NCI-H2029 treated with DMSO at 0.1 percent for 48 hours (cell line): ENCODE data around the gene MYADM.

ENCODE experiments used
- DNase-seq: peaks from one replicate; lab custom pipeline; 2025; lab: John Stamatoyannopoulos, UW

Gene MYADM

DNA sequence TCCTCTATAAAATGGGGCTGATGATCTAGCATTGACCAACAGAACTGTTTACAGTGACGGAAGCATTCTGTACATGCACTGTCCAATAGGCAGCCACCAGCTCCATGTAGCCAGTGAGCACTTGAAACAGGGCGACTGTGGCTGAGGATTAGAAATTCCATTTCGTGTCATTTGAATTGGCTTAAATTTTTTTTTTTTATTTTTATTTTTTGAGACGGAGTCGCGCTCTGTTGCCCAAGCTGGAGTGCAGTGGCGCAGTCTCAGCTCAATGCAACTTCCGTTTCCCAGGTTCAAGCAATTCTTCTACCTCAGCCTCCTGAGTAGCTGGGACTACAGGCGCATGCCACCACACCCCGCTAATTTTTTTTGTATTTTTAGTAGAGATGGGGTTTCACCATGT, 17.4 kb downstream of the MYADM start:
- no peak for DNase-seq

DNA sequence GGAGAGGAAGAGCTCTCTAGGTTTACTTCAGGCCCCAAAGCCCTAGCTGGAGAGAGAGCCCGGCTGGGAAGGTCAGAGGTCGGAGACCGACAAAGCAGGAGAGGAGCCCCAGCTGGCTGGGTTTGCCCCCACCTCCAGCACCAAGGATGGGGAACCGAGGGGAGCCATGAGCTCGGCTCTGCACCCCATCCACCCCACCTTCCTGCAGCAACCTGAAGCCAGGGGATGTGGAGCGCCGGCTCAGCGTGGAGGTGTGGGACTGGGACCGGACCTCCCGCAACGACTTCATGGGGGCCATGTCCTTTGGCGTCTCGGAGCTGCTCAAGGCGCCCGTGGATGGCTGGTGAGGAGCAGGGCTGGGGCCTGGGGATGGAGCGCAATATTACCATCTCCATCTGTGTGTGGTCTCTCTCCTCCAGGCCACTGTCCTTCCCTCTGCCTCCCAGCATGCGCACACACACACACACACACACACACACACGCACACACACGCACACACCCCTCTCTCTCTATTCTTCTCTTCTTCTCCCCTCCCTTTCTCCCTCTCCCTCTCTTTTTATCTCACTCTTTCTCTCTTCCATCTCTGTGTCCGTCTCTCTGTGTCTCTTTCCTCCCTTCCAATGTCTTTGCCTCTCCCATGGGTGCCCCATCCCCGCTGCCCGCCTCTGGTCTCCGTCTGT, 24.8 kb downstream of the MYADM start:
- no peak for DNase-seq

GRCh38 chr19:53892981-53893325, 25.3 kb downstream of the MYADM start:
- no peak for DNase-seq

DNA sequence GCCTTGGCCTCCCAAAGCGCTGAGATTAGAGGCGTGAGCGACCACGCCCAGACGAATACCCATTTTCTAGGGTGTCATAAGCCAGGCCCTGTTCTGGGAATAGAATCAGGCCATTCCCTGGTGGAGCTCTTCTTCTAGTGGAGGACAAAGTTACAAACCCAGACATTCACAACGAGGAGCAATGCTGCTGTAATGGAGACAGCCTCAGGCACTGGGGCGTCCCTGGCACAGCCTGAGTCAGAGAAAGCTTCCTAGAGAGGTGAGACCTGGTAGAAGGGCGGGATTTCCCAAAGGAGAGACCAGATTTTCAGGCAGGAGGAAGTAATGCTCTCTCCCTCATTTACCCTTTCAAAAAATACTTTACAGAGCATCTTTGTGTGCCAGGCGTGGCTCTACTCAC, 27.0 kb downstream of the MYADM start:
- DNase-seq, result no peak

DNA sequence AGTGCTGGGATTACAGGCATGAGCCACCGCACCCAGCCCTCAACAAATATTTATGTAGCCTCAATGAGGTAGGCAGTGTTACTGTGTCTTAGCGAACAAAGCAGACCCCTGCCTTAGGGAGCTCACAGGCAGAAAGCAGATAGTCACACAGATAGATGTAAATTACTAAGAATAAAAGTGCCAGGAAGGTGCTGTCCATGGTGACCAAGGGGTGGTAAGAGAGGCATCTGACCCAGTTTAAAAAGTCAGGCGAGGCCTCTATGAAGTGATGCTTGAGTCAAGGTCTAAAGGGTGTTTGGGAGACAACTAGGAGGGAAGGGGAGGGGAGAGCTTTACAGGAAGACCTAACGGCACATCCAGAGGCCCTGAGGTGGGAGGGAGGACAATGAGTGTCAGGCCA, 29.0 kb downstream of the MYADM start:
- no peak for DNase-seq

- no peak for DNase-seq
These were observed 29.8 kb downstream of the MYADM start for GRCh38 chr19:53897459-53897858.

DNA sequence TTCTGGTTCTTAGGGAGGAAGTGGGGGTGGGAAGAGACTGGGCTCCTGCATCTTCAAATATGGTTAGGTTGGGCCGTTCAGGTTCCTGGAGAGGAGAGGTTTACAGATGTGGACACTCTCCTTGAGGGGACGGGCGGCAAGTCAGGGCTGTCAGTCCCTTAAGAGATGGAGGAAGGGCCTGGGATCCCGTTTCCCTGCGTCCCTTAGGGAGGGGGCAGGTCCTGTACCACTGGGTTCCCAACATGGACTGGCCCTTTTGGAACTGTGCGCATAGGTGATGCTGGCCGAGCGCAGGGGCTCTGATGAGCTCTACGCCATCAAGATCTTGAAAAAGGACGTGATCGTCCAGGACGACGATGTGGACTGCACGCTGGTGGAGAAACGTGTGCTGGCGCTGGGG, 30.5 kb downstream of the MYADM start:
- DNase-seq, result no peak

DNA sequence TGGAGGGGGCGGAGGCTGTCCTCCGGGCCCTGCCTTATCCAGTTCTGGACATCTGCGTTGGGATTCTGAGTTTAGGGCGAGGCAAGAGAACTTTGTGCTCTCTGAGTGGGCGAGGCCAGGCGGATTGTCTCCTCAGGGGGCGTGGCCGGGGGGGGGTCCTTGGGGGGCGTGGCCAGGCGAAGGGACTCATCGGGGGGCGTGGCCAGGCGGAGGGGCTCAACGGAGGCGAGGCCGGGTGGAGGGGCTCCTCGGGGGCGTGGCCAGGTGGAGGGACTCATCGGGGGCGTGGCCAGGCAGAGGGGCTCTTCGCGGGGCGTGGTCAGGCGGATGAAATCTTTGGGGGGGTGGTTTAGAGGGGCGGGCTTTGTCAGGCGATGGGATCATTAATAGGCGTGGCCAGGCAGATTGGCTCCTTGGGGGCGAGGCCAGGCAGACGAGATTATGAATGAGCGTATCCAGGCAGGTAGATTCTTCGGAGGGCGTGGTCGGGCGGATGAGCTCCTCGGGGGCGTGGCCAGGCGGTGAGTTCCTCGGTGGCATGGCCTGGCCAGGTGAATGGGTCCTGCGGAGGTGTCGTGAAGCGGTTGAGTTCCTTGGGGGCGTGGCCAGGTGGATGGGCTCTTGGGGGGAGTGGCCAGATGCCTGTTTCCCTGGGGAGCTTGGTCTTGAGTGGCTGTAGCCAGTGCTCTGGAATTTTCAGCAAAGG, 31.1 kb downstream of the MYADM start:
- DNase-seq, result no peak

DNA sequence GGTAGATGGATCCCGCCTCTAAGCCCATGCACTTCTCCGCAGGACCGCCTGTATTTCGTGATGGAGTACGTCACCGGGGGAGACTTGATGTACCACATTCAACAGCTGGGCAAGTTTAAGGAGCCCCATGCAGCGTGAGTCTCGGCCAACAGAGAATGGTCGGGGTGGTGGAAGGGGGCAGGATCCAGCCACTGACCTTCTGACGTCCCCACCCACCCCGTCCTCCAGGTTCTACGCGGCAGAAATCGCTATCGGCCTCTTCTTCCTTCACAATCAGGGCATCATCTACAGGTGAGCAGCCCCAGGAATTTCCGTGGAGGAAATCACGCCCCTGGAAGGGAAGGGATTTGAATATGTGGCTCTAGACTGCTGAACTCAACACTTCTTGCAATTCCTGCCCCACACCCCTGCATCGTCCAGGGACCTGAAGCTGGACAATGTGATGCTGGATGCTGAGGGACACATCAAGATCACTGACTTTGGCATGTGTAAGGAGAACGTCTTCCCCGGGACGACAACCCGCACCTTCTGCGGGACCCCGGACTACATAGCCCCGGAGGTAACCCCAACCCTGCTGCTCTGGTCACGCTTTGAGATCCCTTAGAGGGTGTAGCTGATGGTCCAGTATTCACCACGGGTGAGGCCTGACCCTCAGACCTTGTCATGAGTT, 32.6 kb downstream of the MYADM start:
- no peak for DNase-seq

DNA sequence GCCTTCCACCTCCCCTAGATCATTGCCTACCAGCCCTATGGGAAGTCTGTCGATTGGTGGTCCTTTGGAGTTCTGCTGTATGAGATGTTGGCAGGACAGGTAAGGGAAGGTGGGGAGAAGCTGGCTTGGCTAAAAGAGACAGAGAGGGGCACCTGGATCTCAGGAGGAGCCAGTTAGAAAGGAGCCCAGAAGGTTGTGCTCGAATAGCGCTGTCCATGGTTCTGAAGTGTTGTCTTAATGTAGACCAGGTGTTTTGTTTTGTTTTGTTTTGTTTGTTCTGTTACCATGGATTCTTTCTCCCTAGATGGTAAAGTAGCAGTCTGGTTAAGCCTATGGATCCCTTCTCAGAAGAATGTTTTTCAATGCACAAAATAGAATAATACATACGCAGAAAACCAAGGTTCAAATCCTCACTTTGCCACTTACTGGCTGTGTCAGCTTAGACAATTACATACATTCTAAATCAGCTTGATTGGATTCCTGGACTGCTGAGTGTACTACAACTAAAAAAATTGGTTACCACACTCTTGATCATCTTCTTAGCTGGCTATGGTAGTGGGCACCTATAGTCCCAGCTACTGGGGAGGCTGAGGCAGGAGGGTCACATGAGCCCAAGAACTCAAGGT, 35.5 kb downstream of the MYADM start:
- peak; percentile 47 for DNase-seq

DNA sequence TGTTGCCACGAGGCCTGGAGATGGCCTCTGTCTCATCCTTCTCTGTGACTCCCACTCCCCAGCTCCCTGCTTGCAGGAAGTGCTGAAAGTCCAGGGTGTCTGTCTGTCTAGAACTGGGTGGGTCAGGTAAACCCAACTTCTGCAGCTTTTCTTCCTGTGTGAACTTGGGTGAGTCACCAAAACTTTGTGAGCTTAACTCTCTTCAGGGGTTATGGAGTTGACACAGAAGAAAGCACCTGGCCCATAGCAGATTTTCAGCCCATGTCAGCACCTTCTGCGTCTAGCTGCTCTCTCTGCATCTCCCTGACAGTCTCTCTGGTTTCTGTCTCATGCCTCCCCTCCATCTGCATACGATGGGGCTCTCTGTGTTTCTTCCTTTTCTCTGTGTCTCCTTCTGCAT, 37.2 kb downstream of the MYADM start:
- no peak for DNase-seq

DNA sequence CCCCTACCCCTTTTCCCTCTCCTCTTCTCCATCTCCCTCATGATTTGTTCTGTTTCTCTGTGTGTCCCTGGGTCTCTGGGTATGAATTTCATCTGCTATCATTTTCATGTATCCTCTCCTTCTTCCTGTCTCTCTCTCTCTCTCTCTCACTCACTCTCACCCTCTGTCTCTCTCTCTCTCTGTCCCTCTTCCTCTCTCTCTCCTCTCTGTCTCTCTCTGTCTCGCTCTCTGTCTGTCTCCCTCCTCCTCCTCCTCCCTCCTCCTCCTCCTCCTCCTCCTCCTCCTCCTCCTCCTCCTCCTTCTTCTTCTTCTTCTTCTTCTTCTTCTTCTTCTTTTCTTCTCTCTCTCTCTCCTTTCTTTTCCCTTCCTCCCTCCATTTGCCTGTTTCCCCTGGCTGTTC, 38.1 kb downstream of the MYADM start:
- DNase-seq, result no peak

DNA sequence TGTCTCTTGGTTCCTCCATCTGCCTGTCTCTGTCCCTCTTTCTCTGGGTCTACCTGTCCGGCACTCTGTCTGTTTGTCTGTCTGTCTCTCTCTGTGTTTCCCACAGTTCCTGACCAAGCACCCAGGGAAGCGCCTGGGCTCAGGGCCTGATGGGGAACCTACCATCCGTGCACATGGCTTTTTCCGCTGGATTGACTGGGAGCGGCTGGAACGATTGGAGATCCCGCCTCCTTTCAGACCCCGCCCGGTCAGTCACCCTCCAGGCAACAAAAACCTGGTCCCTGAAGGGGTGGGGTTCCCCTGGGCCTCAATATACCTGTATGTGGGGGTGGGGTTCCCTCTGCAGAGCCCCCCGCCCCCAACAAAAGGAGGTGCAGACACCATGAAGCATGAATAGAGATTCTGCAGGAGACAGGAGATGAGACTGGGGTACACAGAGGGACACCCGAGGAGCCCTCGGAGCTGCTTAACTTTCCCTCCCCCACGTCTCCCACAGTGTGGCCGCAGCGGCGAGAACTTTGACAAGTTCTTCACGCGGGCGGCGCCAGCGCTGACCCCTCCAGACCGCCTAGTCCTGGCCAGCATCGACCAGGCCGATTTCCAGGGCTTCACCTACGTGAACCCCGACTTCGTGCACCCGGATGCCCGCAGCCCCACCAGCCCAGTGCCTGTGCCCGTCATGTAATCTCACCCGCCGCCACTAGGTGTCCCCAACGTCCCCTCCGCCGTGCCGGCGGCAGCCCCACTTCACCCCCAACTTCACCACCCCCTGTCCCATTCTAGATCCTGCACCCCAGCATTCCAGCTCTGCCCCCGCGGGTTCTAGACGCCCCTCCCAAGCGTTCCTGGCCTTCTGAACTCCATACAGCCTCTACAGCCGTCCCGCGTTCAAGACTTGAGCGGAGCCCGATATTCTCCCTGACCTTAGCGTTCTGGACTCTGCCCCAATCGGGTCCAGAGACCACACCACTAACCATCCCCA, 38.8 kb downstream of the MYADM start:
- no peak for DNase-seq

- DNase-seq, result no peak
These were observed 39.5 kb downstream of the MYADM start for GRCh38 chr19:53907193-53907581.

- no peak for DNase-seq
These were observed 40.0 kb downstream of the MYADM start for GRCh38 chr19:53907690-53908089.

DNA sequence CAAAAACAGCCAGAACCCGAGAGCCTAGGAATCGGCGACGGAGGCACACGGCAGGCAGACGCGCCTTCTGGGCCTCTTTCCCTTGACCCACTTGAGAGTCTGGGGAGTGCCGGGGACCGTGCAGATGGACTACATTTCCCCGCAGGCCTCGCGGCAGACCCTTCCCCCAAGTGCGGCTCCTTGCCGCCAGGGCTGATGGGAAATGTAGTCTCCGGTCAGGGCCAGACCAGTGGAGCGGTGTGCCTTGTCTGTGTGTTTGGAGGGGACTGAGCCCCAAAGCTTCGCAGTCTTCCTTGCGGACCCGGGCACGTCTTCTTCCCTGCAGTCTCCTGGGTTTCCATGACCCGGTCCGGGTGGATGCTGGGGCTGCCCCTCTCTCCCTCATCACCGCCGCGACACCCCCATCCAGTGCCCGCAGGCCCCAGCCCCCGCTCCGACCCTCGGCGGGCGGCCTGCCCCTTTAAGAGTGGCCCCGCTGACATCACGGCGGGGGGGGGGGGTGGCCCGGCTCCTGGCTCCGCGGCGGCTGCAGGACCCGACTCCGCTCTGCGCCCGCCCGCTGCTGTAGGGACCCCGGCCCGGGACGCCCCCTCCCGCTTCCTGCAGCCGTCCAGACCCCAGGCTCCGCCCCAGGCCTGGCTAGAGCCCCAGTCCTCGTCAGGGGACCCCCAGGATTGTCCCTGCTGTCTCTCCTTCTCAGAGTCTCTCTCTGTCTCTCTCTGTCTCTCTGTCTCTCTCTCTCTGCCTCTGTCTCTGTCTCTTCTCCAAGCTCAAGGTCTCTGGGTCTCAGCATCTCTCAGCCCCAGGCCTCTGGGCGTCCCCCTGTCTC, 40.6 kb downstream of the MYADM start:
- DNase-seq, result no peak

GRCh38 chr19:53908935-53909415, 41.3 kb downstream of the MYADM start, which contains the start of gene CACNG7:
CACNG7 (plus strand) TSS chr19:53909278; CDS start chr19:53912832, 3,554 bp downstream.
- no peak for DNase-seq

DNA sequence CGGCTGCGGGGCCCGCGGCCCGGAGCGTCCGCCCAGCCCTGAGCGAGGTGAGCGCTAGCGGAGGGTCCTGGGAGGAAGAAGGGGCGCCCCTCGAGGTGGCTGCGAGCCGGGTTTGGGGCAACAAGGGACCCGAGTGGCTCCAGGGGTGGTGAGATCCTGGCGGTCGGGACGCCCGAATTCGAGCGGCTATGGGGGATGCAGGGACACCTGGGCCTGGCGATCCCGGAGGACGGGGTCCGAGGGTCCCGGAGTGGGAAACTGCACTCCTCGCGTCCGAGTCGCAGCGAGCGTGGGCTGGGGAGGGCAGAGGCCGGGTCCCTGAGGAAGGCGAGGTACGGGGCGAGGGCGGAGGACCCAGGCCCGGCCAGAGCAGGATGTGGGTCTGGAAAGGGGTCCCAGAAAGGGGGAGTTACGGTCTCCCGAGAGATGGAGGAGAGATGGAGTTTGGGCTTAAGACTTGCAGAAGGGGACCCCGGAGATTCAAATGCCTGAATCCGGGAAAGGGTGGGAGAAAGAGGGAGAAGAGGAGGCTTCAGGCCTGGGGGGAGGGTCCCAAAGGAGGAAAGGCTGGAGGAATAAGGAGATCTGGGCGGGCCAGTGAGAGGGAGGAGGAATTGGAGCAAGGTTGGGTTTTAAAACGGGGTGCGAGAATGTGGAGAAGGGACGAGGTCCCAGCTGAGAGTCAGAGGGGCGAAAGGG, 41.9 kb downstream of the MYADM start:
- DNase-seq, result no peak

GRCh38 chr19:53910170-53910518, 42.5 kb downstream of the MYADM start:
- DNase-seq, result no peak

- no peak for DNase-seq
These were observed 45.0 kb downstream of the MYADM start for GRCh38 chr19:53912653-53913052.
